ENCODE data around the gene ADAM12.
A peak's percentile ranks its signal among the peaks of the same experiment; 100 is the strongest.

The ADAM12 gene

DNA sequence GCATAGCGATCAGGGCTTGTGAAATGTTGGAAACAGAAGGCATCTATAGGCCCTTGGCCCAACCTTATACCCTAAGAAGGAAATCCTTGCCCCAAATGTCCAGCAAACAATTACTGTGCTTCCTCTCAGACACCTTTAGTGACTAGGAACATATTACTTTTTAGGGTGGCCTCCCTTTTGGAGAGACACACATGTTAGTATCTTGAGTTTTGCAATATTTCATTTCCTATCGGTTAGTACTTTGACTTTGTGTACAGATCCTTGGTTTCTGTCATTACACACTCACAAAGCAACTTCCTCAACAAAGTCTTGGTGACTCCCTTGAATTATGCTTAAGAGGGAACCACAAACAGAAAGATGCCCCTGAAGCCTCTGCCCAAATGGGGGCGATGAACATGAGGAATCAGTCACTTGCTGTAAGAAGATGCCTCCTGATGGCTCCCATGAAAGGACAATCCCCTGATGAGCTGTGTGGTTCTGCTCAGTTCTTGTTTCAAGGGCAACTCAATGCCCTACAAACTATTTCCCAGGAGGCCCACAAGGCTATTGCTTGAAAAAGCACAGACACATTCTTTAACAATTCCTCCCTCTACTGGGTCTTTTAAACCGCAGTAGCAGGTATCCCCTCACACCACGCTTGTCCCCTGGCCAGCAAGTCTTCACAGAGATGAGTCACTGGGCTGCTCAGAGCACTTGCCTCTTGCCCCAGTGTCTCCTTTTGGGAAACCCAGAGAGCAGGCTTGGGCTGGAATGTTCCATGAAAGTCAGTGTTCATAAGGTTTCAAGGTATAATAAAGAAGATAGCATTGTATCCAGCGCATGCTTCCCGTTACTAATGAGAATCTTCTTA, 295.7 kb downstream of the ADAM12 start:
- peak; percentile 31 for DNase-seq (ENCODE audit: low spot score)
- FAIRE-seq = no peak

DNA sequence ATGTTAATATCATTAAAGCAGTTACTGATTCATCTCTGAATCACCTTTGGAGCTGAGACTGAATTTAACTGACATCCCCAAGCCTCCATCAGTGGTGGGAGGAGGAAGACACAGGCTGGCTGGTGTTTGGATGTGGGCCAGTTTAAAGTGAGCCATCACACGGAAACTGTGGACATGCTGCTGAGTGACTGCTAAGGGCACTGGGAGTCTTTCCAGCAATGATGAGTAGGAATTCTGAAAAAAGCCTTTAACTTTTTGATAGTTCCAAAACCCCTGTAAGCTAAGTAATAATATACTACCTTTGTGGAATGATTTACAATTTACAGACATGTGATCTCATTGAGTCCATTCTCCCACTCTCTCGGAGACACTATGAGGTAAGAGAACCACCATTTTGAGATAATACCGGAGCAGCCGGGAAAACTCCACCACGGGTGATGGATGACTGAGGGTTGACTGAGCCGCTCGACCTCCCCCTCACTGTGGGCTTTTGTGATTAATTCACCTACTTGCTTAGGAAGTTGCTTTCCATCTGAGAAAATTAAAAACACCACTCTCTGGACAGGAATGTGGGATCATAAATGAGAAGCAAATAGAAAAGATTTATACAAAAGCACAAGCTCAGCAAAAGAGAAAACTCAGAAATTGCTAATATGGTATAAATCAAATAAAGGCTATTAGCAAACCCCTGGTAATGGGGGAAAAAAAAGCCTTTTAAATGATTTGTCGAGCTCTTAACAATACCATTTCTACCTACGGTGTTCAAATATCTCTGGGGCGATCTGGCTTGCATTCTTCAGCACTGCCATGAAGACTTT, 297.2 kb downstream of the ADAM12 start:
- FAIRE-seq = no peak
- peak; percentile 78 for DNase-seq (ENCODE audit: low spot score)

DNA sequence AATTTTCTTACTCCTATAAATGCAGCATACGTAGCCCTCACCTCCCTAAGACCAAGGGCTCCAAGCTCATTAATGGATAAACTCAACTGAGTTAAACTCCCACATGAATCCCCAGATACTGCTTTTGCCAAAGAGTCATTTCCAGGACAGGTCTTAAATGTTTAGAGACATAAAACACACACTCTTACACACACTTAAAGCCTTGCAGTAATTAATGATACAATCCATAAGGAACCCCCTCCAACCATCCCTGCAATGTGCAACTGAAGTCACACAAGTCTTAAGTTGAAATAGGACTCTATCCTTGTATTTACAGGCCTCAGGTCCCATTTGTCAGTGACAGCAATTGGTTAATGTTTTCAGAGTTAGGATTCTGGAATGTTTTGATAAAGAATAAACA, 297.8 kb downstream of the ADAM12 start:
- DNase-seq (ENCODE audit: low spot score) = no peak
- FAIRE-seq = no peak

DNA sequence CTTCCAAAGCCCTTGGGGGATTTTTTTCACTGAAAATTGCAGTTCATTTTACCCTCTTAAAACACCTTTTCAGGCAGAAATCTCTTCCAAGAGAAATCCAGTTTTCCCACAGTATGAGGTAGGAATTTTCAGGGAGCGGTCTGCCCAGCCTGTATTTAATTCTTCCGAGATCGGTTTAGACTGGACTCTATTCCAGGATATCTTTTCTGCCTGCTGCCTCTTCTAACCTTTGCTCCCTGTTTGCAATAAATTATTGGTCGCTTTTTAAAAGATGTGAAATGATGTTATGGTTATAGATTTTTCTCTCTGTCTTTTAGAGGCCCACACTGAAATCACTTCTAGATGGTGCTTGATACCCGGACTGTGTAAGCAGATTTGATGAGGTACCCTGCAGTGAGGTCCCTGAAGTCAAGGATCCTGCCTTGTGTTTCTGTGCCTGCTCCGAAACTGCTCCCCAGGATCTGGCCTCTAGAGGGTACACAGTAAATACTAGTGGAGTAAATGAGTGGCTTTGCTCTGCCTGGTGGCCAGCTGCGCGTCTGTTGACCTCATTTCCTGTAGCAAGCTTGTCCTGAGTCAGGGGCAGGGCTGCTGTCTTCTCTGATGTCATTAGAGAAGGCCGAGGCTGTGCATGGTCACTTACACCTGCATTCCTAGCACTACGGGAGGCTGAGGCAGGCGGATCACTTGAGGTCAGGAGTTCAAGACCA, 300.3 kb downstream of the ADAM12 start:
- FAIRE-seq (no peak), DNase-seq (ENCODE audit: low spot score) (no peak)

DNA sequence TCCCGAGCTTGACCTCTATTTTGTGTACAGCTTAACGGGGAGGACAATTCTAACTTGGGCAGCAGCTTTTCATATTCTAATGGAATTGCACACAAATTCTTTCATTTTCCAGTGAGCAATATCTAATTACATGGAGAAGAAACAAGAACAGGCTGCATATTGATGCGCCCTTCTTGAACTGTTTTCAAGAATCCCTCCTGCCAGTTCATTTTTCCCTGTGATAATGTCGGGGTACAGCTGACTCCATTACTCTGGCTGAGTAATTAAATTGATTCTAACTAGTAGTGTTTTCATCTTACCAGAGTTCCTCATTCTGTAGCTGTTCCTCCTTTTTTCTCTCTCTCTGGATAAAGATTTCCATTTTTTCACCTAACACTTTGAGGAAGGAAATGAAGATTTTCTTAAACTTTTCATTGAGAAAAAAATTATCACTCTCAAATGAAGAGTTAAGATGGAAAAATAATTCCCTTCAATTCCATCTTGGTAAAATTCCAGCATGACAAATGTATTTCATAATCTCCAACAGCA, 301.1 kb downstream of the ADAM12 start:
- FAIRE-seq (no peak), DNase-seq (ENCODE audit: low spot score) (no peak)

DNA sequence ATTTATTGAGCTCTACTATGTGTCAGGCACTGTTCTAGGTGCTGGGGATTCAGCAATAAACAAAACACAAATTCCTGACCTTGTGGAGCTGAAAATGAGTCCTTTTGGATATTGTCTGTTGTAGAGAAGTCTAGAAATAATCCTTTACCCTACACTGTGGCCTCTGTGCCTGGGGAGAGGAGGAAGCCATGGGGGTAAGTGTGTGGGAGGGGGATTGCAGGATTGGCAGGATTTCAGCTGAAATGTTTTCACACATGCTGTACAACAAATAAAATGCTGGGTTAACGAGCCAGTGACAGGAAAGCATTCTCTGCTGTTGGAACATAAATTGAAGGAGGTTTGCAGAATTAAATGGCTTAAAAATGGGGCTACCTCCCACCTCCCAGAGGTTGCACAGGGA, 302.5 kb downstream of the ADAM12 start:
- no peak for DNase-seq (ENCODE audit: low spot score)
- no peak for FAIRE-seq

DNA sequence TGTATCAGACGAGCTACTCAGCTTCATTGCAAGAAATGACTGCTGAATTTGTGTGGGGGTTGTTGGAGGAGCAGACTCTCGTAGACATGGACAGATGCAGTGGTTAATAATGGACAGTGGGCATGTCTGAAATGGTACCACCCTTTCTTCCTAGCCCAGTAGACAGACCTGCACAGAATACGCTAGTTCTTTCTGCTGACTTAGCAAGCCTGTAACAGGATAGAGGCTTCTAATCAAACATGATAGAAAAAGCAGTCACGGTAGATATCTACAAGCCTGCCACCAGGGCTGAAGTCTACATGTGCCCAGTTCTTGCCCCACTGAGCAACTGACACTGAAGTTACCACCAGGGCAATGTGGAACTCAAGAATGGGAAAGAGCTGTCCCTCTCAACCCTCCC, 303.9 kb downstream of the ADAM12 start:
- DNase-seq (ENCODE audit: low spot score) (no peak), FAIRE-seq (no peak)

DNA sequence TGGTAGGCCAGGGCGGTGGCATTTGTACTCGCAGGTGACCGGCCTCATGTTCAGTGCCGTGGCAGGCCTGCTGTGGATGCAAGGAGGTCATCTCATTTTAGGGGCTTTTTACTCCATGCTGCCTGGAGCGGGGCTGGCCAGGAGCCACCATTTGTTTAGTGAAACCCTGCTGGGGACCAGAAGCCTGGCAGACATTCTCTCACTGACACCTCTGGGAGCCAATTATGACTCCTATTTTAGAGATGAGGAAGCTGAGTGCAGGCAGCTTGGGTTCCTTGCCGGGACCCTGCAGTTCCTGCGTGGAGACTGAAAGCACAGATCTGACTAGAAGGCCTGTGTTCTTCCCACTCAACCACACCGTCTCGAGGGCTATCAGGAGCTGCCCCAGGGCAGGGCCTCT, 305.3 kb downstream of the ADAM12 start:
- DNase-seq (ENCODE audit: low spot score) = no peak
- no peak for FAIRE-seq

DNA sequence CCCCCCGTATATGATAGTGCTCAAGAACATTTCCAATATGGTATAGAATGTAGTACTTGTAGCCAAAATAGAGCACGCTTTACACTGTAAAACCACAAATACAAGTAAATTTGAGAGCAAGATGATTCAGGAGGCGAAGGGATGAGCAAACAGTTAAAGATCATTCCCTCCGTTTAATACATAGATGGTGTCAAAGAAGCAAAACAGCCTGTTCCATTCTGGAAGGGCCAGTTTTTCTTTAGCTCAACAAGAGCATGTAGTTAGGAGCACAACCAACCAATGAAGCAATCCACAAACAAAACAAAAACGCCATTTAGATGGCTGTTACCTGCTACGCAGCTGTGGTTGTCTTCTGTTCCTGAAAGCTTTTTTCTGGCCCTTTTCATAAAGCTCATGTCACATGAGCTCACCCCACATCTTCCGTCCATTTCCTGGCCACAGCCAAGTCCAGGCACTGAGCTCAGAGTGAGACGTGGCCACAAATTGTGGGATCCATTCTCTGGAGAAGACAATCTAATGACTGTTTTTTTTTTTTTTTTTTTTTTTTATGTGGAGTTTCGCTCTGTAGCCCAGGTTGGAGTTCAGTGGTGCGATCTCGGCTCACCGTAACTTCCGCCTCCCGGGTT, 306.3 kb downstream of the ADAM12 start:
- no peak for DNase-seq (ENCODE audit: low spot score)

DNA sequence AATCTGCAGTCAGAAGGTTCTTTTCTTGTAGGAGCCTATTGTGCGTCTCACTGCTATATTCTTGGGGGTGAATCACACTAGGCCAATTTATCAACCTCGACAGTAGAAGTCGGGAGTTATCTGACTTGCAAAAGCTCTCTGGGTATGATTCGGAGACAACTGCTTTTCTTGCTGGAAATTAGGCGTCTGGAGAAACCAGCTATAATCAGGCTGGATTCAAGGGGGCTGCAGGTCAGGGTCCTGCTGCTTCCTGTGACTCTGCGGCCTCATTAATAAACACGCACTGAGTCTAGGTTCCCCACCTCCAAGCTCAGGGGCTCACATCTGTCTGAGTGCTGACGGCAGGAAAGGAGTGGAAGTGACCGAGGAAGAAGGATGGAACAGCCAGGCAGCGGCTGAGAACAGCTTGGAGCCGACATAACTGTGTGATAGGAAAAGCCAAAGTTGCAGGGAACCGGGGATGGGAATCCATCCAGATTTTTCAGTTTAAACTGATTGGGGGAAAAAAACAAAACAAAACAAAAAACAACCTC, 307.3 kb downstream of the ADAM12 start:
- no peak for FAIRE-seq
- DNase-seq (ENCODE audit: low spot score) = no peak

More for the DNA sequence above, 306.3 kb downstream of the ADAM12 start:
- no peak for FAIRE-seq

DNA sequence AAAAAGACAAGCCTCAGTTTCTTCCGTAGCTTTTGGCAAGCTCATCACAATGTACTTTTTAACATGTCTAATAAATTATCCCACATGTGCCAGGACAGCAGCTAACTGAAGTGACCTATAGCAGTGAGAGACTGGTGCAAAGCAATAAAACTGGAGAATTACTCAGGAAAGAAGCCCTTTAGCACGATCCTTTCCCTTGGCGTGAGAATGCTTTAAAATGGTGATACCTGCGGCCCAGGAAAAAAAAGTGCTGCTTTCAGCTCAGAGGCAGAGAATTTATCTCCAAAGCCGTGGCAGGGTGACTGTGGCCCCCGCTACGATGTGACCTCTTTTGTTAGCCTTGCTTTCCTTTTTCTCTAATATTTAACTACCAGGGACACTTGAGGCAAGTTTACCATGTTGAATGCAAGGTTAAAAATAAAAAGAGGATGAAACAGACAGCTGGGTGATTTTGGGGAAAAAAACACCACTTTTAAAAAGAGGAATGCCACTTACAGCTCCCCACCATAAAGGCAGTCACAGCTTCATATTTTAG, 307.9 kb downstream of the ADAM12 start:
- no peak for DNase-seq (ENCODE audit: low spot score)
- no peak for FAIRE-seq

DNA sequence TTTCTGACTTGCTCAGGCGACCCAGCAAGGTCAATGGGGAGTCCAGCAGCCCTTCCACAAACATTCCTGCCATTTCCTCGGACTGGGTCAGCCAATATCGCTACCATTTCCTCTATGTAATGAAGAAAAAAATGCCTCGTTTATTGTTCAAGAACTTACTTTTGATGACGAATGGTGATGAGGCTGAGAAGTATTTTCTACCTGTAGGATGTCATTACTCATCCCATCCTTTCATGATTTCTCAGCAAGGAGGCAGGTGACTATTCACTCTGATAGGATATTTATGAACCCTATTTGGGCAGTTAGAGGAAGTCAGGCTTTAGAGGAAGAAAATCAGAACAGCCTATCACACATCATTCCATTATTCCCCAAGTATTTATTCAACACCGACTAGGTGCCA, 313.3 kb downstream of the ADAM12 start:
- DNase-seq (ENCODE audit: low spot score) = no peak
- FAIRE-seq = no peak

DNA sequence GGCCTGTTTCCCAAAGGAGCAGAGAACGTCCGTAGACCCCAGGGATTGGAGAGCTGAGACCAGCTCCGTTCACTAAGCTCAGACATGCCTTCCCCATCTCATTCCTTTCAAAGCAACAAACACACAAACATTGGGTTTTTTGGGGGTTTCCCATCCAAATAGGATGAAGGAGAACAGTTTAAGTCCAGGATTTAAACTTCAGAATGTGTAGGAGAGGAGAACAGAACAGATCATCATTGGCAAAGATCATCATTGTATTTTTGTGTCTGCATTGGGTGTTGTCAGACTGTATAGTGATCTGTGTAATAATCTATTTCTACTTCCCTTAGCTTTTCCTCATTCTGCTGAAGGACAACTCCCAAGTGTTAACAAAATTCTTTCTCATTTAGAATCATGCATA, 314.0 kb downstream of the ADAM12 start:
- no peak for FAIRE-seq
- no peak for DNase-seq (ENCODE audit: low spot score)

DNA sequence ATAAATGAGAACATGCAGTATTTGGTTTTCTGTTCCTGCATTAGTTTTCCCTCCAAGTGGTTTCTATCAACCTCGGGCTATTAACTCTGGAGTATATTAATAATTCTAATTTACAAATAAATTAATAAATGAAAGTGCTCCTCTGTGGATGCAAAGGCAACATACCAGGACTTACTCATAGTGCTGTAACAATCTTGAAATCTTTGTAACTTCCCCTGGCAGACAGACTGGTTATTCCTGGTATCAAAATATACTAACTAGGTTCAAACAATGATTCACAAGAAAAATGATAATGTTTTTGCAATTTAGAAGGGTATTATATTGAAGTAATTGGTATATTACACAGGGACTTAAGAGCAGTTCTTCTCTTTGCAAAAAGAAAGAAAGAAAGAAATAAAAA, 314.7 kb downstream of the ADAM12 start:
- no peak for FAIRE-seq

DNA sequence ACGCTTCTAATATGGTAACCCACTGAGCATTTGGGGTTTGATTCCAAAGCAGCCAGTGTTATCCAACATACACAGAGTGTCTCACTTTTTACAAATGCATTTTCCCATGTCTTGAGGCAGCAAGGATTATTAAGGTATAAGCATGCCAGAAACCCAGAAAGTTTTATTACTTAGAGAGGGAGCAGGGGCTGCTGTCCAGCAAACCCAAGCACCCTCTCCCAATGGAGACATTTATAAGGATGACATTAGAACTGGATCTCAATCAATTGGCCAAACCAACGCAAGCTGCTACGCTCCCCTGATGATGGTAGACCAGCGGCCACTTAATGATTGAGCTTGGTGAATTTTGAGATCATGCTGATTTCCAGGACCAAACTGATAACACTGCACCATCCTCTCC, 315.7 kb downstream of the ADAM12 start:
- FAIRE-seq (no peak), DNase-seq (ENCODE audit: low spot score) (no peak)

More for the DNA sequence above, 314.7 kb downstream of the ADAM12 start:
- DNase-seq (ENCODE audit: low spot score) = no peak

DNA sequence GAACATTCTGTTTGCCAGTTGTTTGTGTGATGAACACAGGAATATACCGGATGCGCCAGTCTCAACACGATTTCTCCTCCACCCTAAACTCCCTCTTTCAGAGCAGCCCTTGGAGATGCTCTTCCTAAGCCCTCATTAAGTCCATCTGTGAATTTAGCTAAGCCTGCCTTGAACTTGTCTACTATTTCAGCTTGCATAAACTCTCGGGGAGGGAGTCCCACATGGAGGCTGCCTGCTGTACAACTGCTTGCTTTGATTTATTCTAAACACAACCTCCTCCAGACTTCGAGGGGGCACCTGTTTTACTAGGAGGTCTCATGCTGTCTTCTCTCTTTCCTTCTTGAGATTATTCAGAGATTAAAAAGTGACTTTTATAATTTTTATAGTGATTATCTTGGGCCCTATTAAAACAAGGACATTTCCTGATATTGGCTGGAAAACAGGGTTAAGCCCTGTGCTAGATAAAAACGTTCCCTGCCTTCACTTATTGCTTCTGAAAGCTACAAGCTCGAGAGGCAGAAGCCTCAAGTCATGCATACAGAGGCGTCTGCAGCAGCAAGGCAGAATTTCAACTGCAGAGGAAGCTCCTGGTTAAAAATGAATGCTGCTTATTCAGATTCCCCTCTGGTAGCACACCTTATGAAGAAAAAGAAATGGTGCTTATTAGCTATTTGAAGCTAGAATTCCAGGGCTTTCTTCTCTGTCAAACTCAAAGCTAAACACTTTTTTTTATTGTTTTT, 317.6 kb downstream of the ADAM12 start:
- no peak for FAIRE-seq
- DNase-seq (ENCODE audit: low spot score) = no peak

DNA sequence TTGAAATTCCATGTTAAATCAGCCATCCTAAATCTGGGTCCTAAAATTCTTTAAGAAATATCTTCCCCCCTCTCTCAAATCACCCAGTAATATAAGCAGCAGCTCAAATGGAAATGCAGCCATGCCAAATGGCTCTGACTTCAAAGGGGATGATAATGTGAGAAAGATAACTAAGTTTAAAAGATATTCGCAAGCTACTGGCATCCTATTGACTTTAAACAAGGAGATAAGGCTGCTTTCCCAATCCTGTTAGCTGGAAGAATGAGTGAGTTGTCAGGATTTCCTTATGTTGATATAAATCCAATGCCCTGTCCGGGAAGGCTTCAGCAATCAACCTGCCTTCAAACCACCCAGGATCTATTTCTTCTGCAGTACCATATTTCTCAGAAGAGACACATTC, 320.0 kb downstream of the ADAM12 start:
- FAIRE-seq (no peak), DNase-seq (ENCODE audit: low spot score) (no peak)

DNA sequence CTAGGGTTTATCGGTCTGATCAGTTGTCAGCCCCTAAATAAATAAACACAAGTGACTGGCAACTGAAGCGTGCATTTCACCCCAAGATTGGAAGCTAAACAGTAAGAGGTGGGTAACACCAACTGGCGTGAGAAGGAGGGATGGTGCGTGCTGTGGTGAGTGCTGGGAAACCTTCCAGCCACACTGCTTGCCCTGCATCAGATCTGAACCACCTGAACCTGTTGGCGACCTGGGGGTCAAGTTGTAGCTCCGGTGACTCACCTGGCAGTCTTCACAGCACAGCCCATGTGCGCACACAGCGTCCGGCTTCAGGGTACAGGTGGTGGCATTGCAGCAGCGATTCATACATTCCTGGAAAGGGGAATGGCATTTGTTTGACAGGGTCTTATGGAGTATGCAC, 321.8 kb downstream of the ADAM12 start:
- DNase-seq (ENCODE audit: low spot score) = no peak
- no peak for FAIRE-seq

DNA sequence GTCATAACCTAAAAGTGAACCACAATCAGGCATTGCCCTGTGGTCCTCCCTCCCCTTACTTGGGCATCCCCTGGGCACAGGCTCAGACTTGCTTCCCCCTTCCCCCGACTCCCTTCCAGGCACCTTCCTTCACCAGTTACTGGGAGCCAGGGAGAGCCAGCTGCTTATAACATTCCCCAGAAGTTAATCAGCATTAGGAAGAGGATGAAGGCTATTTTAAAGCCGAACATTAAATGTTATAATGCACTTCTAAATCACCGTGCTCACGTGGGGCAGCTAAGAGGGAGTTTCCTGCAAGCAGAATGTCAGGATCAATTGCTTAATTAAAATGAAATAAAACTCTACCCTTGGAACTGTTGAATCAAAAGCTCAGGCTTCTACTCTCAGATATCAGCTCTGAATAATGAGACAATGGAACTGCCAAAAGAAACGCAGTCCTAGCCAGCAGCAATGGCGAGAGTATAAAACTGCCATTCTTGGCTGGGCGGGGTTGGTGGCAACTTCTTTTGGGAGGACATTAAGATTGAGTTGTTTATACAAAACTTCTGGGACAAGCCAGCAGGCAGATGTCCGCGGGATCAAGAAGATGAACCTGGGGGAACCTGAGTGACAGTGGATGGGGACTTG, 322.4 kb downstream of the ADAM12 start:
- DNase-seq (ENCODE audit: low spot score) (no peak), FAIRE-seq (no peak)

DNA sequence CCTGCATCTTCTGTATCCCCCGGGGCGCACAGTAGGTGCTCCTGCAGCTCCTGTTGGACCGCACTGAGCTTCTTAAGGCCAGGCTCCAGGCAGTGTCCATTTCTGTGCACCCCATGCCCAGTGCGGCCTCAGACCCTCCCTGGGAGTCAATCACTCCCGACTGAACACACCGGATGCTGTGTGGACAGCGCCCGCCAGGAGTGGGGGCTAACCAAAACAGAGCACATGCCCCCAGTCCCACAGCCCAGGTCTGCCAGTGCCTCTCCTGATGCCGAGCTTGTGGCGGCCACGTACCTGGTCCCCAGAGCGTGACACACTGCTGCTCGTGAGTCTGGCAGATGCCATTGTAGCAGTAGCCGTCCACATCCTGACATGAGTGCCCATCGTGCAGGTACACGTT, 323.8 kb downstream of the ADAM12 start:
- DNase-seq (ENCODE audit: low spot score) = no peak
- FAIRE-seq = no peak

Data from urothelium cell line (cell line).